ENCODE measurements around the gene NFIC. TPM values are rescaled to one million over a fixed set of nuclear protein-coding genes. Genes with fewer than 3 reads are reported as not detected.
A peak's percentile ranks its signal among the peaks of the same experiment; 100 is the strongest.
"Not testable (repeated sequence)": the region's sequence is repeated elsewhere in the genome, so short reads cannot be mapped to it uniquely, and the experiment has no call there.

Gene NFIC
- total RNA-seq, 4 donors from 2014 or later, result 138 to 200 (median 160) TPM

DNA sequence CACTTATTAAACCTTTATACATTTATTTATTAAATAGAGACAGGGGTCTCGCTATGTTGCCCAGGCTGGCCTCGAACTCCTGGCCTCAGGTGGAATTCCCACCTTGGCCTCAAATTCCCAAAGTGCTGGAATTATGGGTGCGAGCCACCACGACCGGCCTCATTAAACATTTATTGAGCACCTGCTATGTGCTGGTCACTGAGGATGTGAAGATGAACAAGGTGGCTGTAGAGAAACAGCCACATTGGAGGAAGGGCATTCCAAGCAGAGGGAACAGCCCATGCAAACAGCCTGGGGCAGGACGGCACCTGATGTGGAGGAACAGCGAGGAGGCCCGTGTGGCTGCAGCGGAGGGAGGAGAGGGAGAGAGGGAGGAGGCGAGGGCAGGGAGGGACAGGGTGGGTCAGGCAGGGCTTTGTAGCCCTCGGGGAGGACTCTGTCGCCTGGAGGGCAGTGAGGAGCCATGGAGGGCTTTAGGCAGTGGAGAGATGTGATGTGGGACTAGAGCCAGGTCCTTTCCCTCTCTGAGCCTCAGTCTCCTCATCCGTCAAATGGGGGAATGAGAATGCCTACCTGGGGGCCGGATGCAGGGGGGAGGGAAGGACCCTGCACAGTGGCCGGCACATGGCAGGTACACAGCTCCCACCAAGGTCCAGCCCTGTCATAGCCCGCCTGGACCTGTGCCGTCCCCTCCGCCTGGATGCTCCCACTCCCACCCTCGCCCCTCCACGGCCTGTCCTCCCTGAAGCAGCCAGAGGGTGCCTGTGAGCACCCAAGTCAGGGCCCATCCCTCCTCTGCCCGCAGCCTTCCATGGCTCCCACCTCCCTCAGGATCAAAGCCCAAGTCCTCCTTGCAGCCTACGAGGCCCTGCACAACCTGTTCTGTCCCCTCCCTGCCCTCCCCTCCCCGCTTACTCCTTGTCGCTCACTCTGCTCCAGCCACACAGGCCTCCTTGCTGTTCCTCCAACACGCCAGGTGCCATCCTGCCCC is 21.5 kb upstream of the NFIC start:
- H3K4me3 ChIP-seq, result no peak overlapping the region

DNA sequence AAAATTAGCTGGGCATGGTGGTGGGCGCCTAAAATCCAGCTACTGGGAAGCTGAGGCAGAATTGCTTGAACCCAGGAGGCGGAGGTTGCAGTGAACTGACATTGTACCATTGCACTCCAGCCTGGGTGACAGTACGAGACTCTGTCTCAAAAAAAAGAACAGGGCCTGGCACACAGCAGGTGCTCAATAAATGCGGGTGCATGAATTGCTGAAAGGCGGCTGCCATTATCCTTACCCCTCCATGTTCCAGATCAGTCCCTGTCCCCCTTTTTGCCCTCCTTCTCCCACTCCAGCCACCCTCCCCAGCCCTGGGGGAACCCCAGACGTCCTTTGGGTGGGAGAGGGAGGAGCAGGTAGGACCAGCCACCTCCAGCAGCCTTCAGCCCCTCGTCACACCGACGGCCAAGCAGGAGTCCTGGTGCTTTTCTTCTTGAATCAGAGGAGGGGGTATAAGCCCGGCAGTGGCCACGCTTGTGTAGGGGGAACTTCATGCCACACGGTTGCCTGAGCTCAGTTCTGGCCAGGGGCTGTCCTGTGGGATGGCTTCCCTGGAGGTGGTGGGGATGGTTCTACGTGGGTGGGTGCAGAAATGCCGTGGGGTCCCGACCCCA is 20.4 kb upstream of the NFIC start:
- Histone ChIP-seq H3K36me3 (no peaks in the 10 kb centered on the region), H3K4me3 (no peak overlapping the region), H3K27me3 (no peaks in the 10 kb centered on the region), H3K27ac (peak overlapping the region; percentile 68 to 94 (median 86)), H3K4me1 (peaks cover 0 to 41% (median 21%) of the 10 kb centered on the region in 4 donors), H3K9me3 (no peaks in the 10 kb centered on the region)
- DNase-seq (ENCODE audit: low spot score in 2 of 2), result no peak
- WGBS, 2 donors, result 48 to 73% methylated on average over 12 to 15 of the region's 15 CpGs
- TF ChIP-seq EP300 (IDR thresholded peaks at IDR 0.05) (no peak), POLR2A (IDR thresholded peaks at IDR 0.05) (no peak)
- TF ChIP-seq, protein P1, sequence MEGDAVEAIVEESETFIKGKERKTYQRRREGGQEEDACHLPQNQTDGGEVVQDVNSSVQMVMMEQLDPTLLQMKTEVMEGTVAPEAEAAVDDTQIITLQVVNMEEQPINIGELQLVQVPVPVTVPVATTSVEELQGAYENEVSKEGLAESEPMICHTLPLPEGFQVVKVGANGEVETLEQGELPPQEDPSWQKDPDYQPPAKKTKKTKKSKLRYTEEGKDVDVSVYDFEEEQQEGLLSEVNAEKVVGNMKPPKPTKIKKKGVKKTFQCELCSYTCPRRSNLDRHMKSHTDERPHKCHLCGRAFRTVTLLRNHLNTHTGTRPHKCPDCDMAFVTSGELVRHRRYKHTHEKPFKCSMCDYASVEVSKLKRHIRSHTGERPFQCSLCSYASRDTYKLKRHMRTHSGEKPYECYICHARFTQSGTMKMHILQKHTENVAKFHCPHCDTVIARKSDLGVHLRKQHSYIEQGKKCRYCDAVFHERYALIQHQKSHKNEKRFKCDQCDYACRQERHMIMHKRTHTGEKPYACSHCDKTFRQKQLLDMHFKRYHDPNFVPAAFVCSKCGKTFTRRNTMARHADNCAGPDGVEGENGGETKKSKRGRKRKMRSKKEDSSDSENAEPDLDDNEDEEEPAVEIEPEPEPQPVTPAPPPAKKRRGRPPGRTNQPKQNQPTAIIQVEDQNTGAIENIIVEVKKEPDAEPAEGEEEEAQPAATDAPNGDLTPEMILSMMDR (IDR thresholded peaks at IDR 0.05), result no peak

More for the DNA sequence above, 21.5 kb upstream of the NFIC start:
- Histone ChIP-seq H3K4me1 (peaks cover 0 to 41% (median 21%) of the 10 kb centered on the region in 4 donors), H3K36me3 (no peaks in the 10 kb centered on the region), H3K27me3 (no peaks in the 10 kb centered on the region), H3K27ac (peak overlapping the region in 2 of 4 donors; percentile 75 to 94), H3K9me3 (no peaks in the 10 kb centered on the region)
- no peak for DNase-seq (ENCODE audit: low spot score in 2 of 2)
- TF ChIP-seq EP300 (IDR thresholded peaks at IDR 0.05) (no peak), POLR2A (IDR thresholded peaks at IDR 0.05) (no peak)
- TF ChIP-seq, protein P1 (IDR thresholded peaks at IDR 0.05), result no peak
- WGBS, 2 donors, result 87 to 91% methylated on average over 25 of the region's 25 CpGs

DNA sequence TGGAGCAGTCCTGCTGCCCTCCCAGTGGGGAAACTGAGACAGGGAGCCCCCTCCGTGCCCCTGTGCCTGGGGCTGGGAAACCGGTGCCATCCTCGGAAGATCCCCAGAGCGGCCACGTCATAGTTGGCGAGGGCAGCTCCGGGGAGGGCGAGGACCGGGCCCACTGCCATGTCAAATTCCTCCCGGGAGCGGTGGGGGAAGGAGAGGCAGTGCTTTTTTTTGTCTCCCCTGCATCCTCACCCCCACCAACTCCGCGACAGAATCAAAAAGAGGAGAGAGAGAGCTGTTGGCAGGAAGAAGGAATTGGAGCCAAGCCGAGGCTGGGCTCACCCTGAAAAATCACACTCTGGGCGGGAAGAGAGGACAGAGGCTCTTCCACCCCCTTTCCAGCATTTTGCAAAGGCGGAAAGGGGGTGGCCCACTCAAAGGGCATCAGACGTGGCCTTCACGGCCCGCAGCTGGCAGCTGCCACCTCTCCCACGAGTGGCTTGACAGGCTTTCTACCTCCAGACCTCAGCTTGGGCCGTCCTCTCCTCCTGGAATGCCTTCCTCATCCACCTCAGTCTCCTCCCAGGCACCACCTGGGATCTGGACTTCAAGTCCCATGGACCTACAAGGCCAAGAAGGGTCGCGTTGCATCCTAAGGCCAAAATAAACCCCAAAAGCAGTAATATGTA is 19.6 kb upstream of the NFIC start:
- peaks cover 0 to 41% (median 21%) of the 10 kb centered on the region in 4 donors for H3K4me1 ChIP-seq

DNA sequence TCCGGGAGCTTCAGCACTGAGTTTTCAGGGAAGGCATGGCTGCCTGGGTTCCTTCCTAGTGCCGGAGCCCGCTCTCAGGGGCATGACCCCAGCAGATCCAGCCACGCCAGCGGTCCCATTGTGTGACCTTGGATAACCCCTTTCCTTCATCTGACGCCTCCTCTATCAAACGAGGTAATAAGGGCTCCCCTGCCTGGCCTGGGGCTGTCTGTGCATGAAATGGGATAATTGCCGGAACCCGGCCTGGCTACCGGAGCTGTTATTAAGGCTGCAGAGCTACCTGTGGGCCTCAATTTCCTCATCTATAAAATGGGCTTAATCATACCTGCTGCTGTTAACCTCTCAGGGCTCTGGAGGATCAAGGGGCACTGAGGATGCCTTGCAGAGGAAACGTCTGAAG is 18.3 kb upstream of the NFIC start:
- no peaks in the 10 kb centered on the region for H3K27me3 ChIP-seq
- peaks cover 0 to 31% (median 17%) of the 10 kb centered on the region in 4 donors for H3K4me1 ChIP-seq
- DNase-seq (ENCODE audit: low spot score in 2 of 2), result no peak
- TF ChIP-seq, protein P1 (IDR thresholded peaks at IDR 0.05), result no peak
- no peak for TF ChIP-seq EP300 (IDR thresholded peaks at IDR 0.05)
- no peak for TF ChIP-seq POLR2A (IDR thresholded peaks at IDR 0.05)
- 73 to 83% methylated on average over 9 to 11 of the region's 11 CpGs for WGBS, 2 donors
- H3K27ac ChIP-seq, result no peak overlapping the region
- H3K9me3 ChIP-seq, result no peaks in the 10 kb centered on the region
- no peaks in the 10 kb centered on the region for H3K36me3 ChIP-seq
- H3K4me3 ChIP-seq, result no peak overlapping the region

More for the DNA sequence above, 19.6 kb upstream of the NFIC start:
- DNase-seq (ENCODE audit: low spot score in 2 of 2), result peak; percentile 44 to 49
- Histone ChIP-seq H3K4me3 (peak overlapping the region in 1 of 4 donors; percentile 20), H3K27ac (peak overlapping the region; percentile 68 to 94 (median 86)), H3K27me3 (no peaks in the 10 kb centered on the region), H3K9me3 (no peaks in the 10 kb centered on the region), H3K36me3 (no peaks in the 10 kb centered on the region)
- 17 to 19% methylated on average over 20 to 23 of the region's 23 CpGs for WGBS, 2 donors
- TF ChIP-seq, protein P1 (IDR thresholded peaks at IDR 0.05), result no peak
- peak in 1 of 2 donors; percentile 72 for TF ChIP-seq EP300 (IDR thresholded peaks at IDR 0.05)
- no peak for TF ChIP-seq POLR2A (IDR thresholded peaks at IDR 0.05)

DNA sequence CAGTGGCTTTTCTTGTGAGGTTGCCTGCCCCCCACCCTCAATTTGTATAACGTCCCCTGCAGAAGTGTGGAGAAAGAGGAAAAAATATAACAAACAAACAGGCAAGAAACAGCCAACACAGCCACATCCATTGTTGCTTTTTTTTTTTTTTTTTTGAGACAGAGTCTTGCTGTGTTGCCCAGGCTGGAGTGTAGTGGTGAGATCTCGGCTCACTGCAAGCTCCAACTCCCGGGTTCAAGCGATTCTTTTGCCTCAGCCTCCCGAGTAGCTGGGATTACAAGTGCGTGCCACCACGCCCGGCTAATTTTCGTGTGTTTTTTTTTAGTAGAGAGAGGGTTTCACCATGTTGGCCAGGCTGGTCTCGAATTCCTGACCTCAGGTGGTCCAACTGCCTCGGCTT is 17.9 kb upstream of the NFIC start:
- peaks cover 0 to 27% (median 13%) of the 10 kb centered on the region in 4 donors for H3K4me1 ChIP-seq
- 88 to 92% methylated on average over 11 of the region's 11 CpGs for WGBS, 2 donors
- H3K4me3 ChIP-seq; H3K27me3 ChIP-seq; H3K36me3 ChIP-seq; H3K27ac ChIP-seq; H3K9me3 ChIP-seq; DNase-seq (ENCODE audit: low spot score in 2 of 2): not testable (repeated sequence)

All from tibial nerve (tissue), 4 donors.